GM12878 (cell line): ENCODE data around the gene PPP1R7. TPM values are rescaled to one million over a fixed set of nuclear protein-coding genes. Genes with fewer than 3 reads are reported as not detected.

Experiments
- CHD4 ChIP-seq: fragments of 200-600 bp; sonication (generic); IDR thresholded peaks from 2 replicates; pipeline ENCODE4 v1.6.1; 2016; ENCODE audit warnings: mild to moderate bottlenecking
- EGR1 ChIP-seq, 2 experiments: IDR thresholded peaks; 1 replicate in 1 of 2; 2 replicates in 1 of 2; pipeline ENCODE4 v1.6.1; 2011 to 2012; ENCODE audit warnings: low read depth in 2 of 2, low read length in 2 of 2, borderline replicate concordance in 1 of 2, mild to moderate bottlenecking in 1 of 2, moderate library complexity in 1 of 2
- REST ChIP-seq: IDR thresholded peaks from 2 replicates; pipeline ENCODE4 v1.6.1; 2012; ENCODE audit warnings: mild to moderate bottlenecking, low read depth, low read length
- SMAD1 ChIP-seq: fragments of 450-650 bp; IDR thresholded peaks from 2 replicates; pipeline ENCODE4 v1.6.1; 2018; ENCODE audit warnings: mild to moderate bottlenecking, low read depth; ENCODE audit not compliant: partially characterized antibody
- SMARCA5 ChIP-seq: fragments of 450-650 bp; IDR thresholded peaks from 2 replicates; pipeline ENCODE4 v1.6.1; 2017; ENCODE audit warnings: mild to moderate bottlenecking
- SP1 ChIP-seq: IDR thresholded peaks from one replicate; pipeline ENCODE4 v1.6.1; 2011; ENCODE audit warnings: low read depth, low read length
- STAT1 ChIP-seq: fragments of 450-650 bp; conservative IDR thresholded peaks from 2 replicates; pipeline ENCODE4 v1.6.1; 2014; ENCODE audit warnings: antibody characterized with exemption, mild to moderate bottlenecking
- YY1 ChIP-seq: IDR thresholded peaks from 2 replicates; pipeline ENCODE4 v1.6.1; 2011; ENCODE audit warnings: low read depth, mild to moderate bottlenecking, low read length
- ZSCAN29 ChIP-seq: fragments of 450-650 bp; IDR thresholded peaks from 2 replicates; pipeline ENCODE4 v1.6.1; 2017; ENCODE audit warnings: mild to moderate bottlenecking, moderate library complexity
- polyA plus RNA-seq, 11 experiments: library from polyadenylated mRNA; depleted of rRNA in 4 of 11; unstranded in 6 of 11; stranded (reverse) in 5 of 11; fragments of >200 nt; fragmentation: Nextera tagmentation in 4 of 11; fragmentation: Illumina TruSeq in 1 of 11; extraction: Ambion mirVana in 4 of 11; extraction: Trizol in 1 of 11; gene quantifications; 1 replicate in 1 of 11; 2 replicates in 10 of 11; pipeline versions ENCODE4 v1.2.1 to v1.2.3, GENCODE V29; 2011 to 2016; ENCODE audit warnings: inconsistent platforms in 2 of 11, missing spikeins in 2 of 11, low read depth in 1 of 11
- total RNA-seq, 4 experiments: library from RNA; depleted of rRNA in 3 of 4; stranded (reverse); fragments of >200 nt in 3 of 4; fragmentation: Illumina TruSeq in 1 of 4; extraction: Trizol in 1 of 4; gene quantifications; 2 replicates each; pipeline versions ENCODE4 v1.2.1 to v1.2.3, GENCODE V29; 2013 to 2021
- TF ChIP-seq, protein P1 (sequence below): fragments of 450-650 bp; IDR thresholded peaks from 2 replicates; pipeline ENCODE4 v1.6.1; 2017; ENCODE audit warnings: mild to moderate bottlenecking, low read depth, inconsistent platforms; ENCODE audit not compliant: poor library complexity, severe bottlenecking
- TF ChIP-seq, protein P2 (sequence below): fragments of 450-650 bp; conservative IDR thresholded peaks from 2 replicates; pipeline ENCODE4 v1.6.1; 2017; ENCODE audit warnings: mild to moderate bottlenecking, moderate library complexity

Gene PPP1R7
- total and polyA plus RNA-seq, 10 of the 15 experiments (the other 5 are each of a cell fraction or from before 2014, with no cell fraction given): 78.5 to 174 (median 93.7) TPM

DNA sequence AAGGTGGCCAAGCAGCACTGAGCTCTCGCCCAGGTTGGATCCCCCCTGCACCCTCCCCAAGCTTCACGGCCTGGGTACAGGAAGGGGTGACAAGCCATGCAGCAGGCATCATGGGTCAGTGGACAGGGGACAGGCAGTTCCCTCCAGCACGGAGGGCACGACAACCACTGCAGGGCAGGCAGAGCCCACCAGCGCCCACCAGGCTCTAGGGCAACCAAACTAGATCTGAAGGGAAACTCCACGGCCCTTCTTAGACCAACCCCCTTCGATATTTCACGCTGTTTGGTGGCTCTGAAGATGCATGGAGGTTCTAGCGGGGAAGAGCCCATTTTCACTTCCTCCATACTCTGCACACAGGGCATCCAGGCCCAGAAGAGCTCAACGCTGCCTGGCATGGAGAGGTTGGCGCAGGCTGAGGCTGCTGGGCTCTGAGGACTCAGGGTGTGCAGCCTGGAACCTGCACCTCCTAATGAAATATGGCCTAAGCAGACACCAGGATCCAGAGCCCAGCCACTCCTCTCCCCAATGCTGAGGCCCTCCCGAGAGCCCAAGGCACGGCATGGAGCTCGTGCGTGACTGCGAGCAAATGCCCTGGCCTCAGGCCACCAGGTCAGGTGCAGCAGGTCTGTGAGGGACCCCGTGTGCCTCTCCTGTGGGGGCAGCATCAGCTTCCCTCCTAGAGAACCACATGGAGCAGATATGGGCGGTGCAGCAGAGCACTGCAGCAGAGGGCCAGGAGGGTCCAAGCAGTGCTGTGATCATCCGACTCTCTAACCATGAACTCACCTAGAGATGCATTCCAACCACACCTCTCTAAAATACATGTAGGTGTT is 39.4 kb upstream of the PPP1R7 start (continued):
- TF ChIP-seq STAT1 (no peak; the same call in 1 of the 2 replicates), EGR1 (IDR thresholded peaks at IDR 0.05; ENCODE audit: borderline replicate concordance in 1 of 2, low read depth in 2 of 2, low read length in 2 of 2) (no peak), ZSCAN29 (no peak), SMARCA5 (peak; percentile 19; the same call in 1 of the 2 replicates), SMAD1 (no peak), CHD4 (no peak), SP1 (no peak), YY1 (peak; percentile 58; the same call in 1 of the 2 replicates), REST (no peak)
- TF ChIP-seq, protein P1, sequence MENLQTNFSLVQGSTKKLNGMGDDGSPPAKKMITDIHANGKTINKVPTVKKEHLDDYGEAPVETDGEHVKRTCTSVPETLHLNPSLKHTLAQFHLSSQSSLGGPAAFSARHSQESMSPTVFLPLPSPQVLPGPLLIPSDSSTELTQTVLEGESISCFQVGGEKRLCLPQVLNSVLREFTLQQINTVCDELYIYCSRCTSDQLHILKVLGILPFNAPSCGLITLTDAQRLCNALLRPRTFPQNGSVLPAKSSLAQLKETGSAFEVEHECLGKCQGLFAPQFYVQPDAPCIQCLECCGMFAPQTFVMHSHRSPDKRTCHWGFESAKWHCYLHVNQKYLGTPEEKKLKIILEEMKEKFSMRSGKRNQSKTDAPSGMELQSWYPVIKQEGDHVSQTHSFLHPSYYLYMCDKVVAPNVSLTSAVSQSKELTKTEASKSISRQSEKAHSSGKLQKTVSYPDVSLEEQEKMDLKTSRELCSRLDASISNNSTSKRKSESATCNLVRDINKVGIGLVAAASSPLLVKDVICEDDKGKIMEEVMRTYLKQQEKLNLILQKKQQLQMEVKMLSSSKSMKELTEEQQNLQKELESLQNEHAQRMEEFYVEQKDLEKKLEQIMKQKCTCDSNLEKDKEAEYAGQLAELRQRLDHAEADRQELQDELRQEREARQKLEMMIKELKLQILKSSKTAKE: no peak
- TF ChIP-seq, protein P2, sequence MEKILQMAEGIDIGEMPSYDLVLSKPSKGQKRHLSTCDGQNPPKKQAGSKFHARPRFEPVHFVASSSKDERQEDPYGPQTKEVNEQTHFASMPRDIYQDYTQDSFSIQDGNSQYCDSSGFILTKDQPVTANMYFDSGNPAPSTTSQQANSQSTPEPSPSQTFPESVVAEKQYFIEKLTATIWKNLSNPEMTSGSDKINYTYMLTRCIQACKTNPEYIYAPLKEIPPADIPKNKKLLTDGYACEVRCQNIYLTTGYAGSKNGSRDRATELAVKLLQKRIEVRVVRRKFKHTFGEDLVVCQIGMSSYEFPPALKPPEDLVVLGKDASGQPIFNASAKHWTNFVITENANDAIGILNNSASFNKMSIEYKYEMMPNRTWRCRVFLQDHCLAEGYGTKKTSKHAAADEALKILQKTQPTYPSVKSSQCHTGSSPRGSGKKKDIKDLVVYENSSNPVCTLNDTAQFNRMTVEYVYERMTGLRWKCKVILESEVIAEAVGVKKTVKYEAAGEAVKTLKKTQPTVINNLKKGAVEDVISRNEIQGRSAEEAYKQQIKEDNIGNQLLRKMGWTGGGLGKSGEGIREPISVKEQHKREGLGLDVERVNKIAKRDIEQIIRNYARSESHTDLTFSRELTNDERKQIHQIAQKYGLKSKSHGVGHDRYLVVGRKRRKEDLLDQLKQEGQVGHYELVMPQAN: no peak
